CD4-positive, alpha-beta T cell treated with Interleukin-6 for 4 hours (primary cell): Measurements from ENCODE around the gene CDH4.
"Not testable (repeated sequence)": the region's sequence is repeated elsewhere in the genome, so short reads cannot be mapped to it uniquely, and the experiment has no call there.

Source experiments
- DNase-seq: peaks from one replicate; pipeline ENCODE4 v3.0.0-alpha.2; 2020; ENCODE audit warnings: mixed read lengths

Gene CDH4

DNA sequence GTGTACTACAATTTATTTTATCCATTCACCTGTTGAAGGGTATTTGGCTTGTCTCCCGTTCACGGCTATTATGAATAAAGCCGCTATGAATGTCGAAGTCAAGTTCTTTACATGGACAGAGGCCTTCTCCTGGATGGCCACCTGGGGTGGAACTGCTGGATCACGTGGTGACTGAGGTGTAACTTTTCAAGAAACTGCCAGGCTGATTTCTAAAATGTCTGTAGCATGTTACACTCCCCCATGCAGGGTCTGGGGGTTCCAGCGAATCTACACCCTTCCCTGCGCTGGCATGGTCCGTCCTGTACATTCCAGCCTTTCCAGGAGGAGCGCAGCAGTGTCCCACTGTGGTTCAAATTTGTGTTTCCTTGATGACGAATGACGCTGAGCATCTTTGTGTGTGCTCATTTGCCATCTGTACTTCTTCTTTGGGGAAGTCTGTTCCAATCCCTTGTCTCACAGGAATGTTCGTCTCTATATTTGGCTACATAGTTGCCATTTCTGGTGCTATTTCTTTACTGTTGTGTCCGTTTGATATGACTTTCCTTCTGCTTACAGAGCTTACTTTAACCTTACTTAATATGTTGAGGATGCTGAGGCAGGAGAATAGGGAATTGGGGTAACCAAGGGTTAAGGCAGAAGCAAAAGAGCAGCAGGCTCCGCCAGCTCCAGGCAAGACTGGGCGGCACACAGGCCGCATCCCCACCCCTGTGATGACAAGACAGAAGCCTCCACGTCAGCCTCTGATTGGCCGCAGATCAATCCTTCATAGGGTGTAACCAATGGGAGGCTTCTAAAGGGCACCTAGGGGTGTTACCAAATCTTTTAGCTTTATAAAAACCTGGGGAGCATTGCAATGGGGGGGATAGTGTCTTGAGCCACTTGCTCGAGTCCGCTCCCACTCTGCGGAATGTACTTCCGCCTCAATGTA is 707.0 kb downstream of the CDH4 start:
- DNase-seq: no peak

DNA sequence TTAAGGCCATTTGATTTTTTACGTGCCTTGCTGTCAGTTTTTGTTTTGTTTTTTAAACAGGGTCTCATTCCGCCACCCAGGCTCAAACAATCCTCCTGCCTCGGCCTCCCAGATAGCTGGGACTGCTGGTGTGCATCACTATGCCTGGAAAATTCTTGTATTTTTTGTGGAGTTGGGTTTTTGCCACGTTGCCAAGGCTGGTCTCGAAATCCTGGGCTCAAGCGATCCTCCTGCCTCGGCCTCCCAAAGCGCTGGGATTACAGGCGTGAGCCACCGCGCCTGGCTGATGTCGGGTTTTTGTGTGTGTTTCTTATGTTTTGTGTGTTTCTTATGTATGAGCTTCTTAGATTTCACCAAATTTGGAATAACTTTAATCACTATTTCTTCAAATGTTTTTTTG is 708.8 kb downstream of the CDH4 start:
- DNase-seq: no peak

DNA sequence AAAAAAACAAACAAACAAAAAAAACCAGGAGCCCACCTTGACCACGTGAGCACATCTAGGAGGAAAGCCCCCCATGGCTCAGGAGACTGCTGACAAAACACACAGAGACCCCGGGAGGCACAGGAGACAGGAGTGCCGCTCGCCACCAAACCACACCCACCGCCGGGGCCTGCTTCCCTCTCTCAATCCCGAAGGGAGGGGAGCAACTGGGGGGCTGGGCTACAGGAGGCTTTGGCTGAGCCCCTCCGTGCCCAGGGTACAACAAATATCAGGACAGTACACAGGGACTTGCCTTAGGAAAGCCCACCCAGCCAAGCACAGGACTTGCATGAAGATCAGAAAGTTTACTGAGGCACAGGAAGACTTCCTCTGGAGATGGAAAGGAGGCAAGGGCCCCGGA is 711.1 kb downstream of the CDH4 start:
- DNase-seq: no peak

DNA sequence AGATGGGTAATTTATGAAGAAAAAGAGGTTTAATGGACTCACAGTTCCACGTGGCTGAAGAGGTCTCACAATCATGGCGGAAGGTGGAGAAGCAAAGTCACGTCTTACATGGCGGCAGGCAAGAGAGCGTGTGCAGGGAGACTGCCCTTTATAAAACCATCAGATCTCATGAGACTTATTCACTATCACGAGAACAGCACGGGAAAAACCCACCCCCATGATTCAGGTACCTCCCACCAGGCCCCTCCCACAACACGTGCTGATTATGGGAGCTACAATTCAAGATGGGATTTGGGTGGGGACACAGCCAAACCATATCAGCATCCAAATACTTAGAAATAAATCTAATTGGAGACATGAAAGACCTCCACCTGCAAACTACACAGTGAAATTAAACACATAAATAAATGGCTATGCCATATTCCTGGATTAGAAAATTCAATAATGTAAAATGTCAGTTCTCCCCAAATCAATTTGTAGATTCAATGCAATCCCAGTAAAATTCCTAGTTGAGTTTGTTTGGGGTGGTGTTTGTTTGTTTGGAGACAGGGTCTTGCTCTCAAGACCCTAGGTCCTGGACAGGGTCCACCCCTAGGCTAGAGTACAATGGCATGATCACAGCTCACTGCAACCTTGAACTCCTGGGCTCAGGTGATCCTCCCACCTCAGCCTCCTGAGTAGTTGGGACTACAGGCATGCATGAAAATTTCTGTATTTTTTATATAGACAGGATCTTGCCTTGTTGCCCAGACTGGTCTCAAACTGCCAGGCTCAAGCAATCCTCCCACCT is 712.0 kb downstream of the CDH4 start:
- no peak for DNase-seq

- no peak for DNase-seq
Measured at GRCh38 chr20:61964675-61965605, 712.9 kb downstream of the CDH4 start.

GRCh38 chr20:61965606-61966491 is 713.8 kb downstream of the CDH4 start:
- no peak for DNase-seq

- DNase-seq: no peak
Measured at GRCh38 chr20:61966492-61967244, 714.6 kb downstream of the CDH4 start.

DNA sequence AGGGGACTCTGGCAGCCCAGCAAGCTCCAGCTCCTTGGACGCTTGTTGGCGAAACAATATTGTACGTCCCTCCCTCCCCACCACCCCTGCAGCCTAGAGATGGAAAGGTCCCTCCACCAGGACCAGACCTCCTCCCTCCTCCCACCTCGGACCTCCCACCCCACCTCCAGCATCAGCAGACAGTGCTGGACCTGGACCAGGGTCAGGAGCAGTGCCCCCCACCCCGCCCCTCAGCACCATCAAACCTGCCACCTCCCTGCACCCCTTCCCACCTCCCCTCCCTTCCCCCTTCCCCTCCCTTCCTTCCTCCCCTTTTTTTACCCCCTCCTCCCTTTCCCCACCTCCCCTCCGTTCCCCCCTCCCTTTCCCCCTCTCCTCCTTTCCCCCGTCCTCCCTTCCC is 715.2 kb downstream of the CDH4 start:
- no peak for DNase-seq

DNA sequence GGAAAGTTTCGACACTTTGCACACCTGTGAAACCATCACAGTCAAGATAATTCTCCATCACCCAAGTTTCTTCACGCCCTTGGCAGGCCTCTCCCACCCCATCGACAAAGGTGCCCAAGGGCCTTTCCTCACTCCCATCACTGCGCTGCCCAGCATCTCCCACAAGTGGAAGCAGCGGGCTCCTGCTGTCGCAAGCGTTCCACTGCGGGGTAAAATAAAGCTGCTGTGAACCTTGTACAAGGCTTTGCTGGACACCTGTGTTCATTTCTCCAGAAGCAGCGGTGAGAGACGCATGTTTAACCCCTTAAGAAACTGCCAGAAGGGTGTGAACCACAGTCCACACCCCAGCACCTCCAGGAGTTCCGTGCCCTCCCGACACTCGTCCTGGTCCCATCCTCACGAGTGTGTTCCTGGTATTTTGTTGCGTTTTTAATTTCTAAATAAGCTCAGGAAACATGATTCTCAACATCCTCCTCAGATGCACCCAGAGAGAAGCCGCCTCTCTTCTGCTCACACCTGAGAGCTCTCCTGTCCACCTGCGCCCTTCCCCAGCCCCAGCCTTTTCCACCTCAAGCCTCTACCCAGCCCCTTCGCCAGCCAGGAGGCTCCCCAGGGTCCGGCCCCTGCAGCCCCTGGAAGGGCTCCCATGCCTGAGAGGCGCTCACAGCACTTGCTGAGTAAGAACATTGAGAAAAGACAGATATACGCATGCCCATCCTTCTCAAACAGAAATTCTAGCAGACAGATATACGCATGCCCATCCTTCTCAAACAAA is 716.2 kb downstream of the CDH4 start:
- DNase-seq: no peak

DNA sequence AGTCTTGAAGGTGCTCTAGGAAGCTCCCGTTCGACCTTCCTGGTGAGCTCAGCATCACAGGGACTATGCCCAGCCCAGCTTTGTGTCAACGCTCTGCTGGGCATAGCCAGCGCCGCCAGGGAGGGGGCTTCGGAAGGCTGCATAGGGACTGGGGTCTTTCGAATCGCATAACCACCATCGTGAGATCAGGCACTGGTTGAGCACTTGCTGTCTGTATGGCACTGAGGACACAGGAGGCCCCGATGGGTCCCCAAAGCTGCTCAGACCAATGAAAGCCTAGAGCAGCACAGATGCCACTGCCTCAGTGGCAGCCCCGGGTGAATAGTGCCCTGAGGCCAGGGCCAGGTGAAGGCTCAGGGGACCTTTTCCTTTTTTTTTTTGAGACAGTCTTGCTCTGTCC is 716.9 kb downstream of the CDH4 start:
- DNase-seq: no peak

DNA sequence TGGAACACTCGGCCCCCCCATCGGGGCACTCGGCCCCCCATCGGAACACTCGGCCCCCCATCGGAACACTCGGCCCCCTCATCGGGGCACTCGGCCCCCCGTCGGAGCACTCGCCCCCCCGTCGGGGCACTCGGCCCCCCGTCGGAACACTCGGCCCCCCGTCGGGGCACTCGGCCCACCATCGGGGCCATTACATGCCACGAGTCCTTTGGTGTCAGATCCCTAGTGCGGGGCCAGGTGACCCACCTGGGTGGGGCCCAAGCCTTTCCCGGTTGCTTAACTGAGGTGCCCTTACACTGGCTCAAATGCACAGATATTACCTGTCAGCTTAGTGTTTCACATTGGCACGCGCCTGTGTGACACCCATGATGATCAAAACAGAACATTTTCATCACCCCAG is 717.7 kb downstream of the CDH4 start:
- no peak for DNase-seq

DNA sequence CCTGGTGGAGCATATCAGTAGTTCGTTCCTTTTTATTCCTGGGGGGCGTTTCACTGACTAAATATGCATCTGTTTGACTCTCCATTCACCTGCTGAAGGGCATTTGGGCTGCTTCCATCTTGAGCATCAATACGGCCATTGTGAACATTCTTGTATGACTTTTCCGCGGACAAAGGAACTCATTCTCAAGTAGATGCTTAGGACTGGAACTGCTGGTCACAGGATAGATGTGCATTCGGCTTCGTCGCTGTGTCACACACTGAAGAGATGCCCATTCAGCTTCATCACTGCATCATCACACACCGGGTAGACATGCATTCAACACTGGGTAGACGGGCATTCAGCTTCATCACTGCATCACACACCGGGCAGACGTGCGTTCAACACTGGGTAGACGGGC is 718.3 kb downstream of the CDH4 start:
- no peak for DNase-seq

DNA sequence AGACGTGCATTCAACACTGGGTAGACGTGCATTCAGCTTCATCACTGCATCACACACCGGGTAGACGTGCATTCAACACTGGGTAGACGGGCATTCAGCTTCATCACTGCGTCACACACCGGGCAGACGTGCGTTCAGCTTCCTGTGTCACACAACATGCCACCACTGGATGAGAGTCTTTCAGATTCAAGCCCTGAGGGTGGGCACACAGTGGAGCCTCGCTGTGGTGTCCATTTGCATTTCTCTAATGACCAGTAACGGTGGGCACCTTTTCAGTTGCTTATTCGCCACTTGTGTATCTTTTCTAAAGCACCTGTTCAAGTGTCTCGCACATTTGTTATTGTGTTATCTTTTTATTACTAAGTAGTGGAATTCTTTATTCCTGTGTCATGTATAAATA is 719.5 kb downstream of the CDH4 start:
- not testable (repeated sequence) for DNase-seq

DNA sequence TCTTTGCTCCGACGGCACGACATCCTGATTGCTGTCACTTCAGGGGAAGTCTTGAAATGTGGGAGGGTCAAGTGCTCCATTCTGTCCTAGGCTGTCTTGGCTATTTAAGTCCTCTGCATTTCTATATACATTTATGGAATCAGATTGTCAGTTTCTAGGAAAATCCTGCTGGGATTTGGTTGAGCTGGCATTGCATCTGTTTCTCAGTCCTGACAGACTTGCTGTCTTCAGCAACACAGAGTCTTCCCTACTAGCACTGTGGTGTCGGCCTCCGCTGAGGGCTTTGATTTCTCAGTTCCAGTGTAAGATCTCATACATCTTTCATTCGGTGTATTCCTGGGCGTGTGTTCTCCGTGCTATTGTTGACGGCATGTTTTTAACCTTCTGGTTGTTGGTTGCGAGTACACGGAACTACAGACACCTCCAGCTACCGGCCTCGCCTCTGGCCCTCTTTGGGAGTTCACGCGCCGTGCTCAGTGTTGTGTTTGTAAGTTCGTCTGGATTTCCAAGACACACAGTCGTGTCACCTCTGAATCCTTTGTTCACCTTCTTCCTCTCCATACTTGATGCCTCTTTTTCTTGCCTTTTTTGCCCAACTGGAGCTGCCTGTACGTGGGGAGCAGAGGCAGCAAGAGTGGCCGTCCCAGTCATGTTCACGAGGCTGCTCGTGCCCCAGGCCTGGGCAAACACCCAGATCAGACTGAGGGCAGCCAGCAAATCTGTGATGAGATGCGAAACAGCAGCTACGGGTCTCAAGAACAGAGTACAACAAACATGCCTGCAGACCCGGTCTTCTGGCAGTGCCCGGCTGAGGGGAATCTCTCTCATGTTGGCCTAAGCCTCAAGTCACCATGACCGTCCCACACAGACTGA is 720.8 kb downstream of the CDH4 start:
- DNase-seq: no peak

DNA sequence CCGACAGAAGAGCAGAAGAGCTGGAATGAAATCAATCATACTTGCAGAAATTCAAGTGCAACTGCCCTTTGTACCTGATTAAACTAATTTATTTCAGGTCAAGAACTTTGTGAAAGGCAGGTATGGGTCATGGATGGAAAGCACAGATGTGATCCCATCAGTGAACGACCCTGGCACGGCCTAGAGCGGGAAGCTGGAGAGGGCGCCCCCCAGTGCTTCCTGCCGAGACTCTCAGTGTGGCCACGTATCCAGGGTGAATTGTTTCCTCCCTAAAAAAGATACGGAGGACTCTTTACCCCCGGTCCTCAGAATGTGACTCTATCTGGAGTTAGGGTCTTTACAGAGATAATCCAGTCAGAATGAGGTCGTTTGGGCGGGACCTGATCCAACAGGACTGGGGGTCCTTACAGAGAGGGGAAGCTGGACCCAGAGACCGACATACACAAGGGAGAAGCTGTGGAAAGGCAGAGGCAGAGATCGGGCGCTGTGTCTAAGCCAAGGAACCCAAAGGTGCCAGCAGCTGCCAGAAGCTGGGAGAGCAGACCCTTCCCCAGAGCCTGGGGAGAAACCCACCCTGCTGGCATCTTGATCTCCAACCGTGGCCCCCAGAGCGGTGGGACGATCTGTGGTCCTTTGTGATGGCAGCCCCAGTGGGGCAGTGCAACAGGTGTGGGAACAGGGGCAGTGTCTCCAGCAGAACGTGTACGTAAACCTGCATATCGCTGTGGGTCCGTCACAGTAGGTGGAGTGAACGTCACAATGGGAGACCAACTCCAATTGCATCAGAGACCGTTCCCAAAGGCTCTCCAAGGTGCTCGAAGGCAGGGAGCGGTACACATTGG is 721.7 kb downstream of the CDH4 start:
- no peak for DNase-seq

DNA sequence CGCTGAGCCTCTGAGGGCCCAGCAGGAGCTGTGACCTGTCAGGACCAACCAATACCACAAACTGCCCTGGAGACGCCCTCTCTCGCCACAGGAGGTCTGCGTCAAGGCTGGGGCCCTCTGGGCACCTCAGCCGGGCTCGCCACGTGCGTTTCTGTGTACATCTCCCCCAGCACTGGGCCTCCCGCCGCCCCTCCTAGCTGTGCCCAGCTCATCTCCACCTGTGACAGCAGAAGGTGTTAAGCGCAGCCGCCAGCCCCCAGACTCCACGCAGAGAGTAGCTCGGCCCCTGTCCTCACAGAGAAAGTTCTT is 722.2 kb downstream of the CDH4 start:
- no peak for DNase-seq

GRCh38 chr20:61975407-61976129 is 723.5 kb downstream of the CDH4 start:
- DNase-seq: no peak

DNA sequence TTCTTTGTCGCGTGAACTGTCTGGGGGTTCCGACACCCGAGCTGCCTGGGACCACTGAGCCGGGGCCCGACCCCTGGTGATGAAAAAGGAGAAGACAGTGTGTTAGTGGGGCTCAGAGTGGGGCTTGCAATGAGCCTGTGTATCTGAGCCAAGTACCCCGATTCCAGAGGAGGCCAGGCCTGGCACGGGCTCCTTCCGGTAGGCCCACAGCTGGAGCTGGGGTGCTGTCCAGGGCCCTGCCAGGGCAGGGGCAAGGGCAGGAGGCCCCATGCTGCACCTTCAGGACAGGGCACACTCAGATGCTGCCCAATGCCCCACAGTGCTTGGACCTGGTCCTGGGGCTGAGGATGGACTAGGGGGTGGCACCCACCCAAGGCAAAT is 724.2 kb downstream of the CDH4 start:
- DNase-seq: no peak
